ENCODE data around the gene CNNM4. TPM values are rescaled to one million over a fixed set of nuclear protein-coding genes. Genes with fewer than 3 reads are reported as not detected.
A peak's percentile ranks its signal among the peaks of the same experiment; 100 is the strongest.

CNNM4 gene
- total RNA-seq, result 14.1 TPM

DNA sequence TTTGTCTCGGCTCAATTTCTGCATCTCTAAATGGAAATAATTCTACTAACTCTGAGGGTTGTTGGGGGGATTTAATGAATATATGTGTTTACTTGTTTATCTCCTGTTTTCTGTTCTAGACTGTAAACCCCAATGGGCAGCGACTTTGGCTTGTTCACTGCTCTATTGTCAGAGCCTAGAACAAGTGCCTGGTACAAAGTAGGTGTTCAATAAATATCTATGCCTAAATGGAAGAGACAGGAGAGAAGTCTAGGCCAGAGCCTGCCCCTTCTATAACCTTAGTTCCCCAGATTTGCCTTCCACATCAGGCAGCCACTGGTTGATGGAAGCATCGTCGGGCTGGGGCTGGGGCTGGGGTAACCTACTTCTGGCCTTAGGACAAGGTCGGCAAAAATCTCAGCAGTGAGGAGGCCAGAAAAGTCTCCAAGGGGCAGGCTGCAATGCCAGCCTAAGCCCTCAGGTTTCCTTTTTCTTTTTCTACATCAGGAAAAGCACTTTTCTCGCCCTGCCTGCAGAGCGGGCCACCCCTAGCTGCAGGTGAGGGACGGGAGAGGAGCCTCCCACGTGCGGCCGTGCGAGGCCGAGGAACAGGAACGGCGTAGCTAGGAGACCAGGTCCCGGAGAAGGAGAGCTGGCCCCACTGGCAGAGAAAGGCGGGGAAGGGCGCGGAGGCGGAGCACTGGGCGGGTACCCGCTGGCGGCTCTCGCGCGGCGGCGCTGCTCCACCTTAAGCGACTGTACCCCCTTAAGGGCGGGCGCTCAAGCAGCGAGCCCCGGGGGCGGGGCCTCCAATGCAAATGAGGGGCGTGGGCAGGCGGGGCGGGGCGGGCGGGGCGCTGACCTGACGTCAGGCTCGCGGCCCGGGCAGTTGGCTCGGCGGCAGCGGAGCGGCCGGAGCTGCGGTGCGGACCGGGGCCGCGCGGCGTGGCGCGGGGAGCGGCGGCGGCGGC, at the start of gene CNNM4:
CNNM4 (plus strand) TSS at position 867 of the 950 bp plus-strand sequence. CDS start 98 bp downstream, outside the sequence.
- DNase-seq (ENCODE audit: low spot score), result peak; percentile 96

GRCh38 chr2:96710985-96711384, 49.7 kb upstream of the CNNM4 start:
- DNase-seq (ENCODE audit: low spot score), result no peak

GRCh38 chr2:96715658-96716057, 45.0 kb upstream of the CNNM4 start:
- DNase-seq (ENCODE audit: low spot score), result no peak

- DNase-seq (ENCODE audit: low spot score), result no peak
Measured at GRCh38 chr2:96716388-96716787, 44.3 kb upstream of the CNNM4 start.

DNA sequence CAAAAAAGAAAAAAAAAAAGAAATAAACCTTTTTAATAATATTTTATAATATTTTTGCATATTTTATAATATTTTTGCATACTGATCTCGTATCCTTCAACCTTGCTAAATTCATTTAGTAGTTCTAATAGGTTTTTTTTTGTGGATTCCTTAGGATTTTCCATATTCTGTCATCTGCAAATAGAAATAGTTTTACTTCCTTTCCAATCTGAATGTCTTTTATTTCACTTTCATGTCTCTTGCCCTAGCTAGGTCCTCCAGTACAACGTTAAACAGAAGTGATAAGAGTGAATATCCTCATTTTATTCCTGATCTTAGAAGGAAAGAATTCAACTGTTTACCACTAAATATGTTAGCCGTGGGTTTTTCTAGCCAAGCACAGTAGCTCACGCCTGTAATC, 34.6 kb upstream of the CNNM4 start:
- no peak for DNase-seq (ENCODE audit: low spot score)

DNA sequence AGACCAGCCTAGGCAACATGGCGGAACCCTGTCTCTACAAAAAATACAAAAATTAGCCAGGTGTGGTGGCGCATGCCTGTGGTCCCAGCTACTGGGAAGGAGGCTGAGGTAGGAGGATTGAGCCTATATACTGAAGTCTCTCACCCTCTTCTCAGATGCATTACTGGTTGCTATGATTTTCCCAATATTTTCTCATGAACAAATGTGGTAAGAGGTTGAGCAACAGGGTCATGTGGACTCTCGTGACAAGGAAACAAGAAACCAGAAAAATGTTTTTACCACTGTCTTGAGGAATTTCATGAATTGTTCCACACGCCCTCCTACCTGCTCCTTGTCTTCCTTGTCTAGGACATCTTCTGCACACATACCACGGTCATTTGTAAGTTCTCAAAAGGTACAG, 33.3 kb upstream of the CNNM4 start:
- no peak for DNase-seq (ENCODE audit: low spot score)

DNA sequence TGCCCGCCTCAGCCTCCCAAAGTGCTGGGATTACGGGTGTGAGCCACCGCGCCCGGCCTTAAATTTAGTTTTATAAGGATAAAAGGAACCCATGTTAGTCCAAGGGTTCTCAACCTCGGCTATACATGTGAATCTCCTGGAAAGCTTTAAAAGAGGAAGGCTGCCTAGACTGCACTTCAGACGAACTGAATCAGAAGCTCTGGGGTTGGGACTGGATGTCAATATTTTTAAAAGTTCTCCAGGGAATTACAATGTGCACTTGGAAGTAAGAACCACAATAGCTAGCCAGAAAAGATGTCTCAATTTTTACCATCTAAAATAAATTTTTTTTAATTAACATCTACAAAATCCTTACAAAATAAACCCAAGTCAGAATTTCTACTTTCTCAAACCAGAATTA, 31.0 kb upstream of the CNNM4 start:
- no peak for DNase-seq (ENCODE audit: low spot score)

- no peak for DNase-seq (ENCODE audit: low spot score)
Measured at GRCh38 chr2:96730212-96730611, 30.5 kb upstream of the CNNM4 start.

- DNase-seq (ENCODE audit: low spot score), result no peak
Measured at GRCh38 chr2:96733931-96734330, 26.8 kb upstream of the CNNM4 start.

- DNase-seq (ENCODE audit: low spot score), result no peak
Measured at GRCh38 chr2:96734880-96735583, 25.7 kb upstream of the CNNM4 start.

GRCh38 chr2:96737251-96737650, 23.5 kb upstream of the CNNM4 start:
- DNase-seq (ENCODE audit: low spot score), result no peak

DNA sequence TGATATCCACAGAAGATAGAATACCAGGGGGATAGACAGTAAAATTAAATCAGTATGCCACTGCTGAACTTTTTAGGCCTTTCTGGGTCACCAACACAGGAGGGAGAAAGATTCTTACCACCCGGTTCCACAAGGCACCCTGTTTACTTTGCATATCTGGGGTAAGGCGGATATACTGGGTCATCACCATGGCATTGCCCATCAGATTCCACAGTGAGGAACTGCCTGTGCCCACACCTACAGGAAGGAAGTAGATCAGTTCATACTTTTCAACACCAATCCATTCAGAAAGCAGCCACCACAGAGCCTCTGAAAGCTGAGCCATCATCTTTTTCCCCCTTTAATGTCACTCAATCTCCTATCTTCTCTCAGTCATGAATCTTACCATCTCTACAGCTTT, 22.9 kb upstream of the CNNM4 start:
- DNase-seq (ENCODE audit: low spot score), result no peak

- DNase-seq (ENCODE audit: low spot score), result no peak
Measured at GRCh38 chr2:96739076-96739632, 21.5 kb upstream of the CNNM4 start.

DNA sequence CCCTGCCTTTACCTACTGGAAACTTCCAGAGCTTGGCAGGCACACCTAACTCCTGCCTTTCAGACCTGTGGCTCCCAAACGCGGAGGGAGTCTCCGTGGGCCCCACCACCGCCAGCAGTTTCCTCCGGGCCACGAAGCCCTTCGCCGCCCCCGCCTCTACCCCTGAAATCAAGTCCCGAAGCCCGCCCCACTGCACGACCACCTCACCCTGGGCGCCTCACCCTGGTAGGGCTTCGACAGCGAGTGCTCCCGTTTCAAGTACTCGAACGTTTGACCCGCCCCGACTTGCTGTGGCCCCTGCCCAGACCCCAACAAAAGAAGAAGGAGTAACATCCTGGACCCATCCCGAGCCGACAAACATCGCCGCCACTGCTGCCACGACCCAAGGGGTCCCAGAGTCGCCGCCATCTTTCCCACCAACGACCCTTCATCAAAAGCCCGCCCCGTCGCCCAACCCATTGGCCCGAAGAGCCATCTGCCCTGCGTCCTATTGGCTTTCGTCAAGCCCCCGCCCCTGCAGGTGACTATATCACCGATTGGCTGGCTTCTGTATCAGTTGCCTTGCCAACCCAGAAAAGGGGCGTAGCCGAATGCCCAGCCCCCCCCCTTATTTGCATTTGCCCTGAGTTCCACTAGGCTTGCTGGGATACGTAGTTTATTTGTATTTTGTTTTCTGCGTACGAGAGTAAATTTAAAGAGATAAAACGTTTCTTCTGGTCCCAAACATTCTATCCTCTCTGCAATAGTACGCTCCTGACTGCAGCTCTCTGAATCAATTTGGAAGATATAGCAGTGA, 20.9 kb upstream of the CNNM4 start, which contains the start of gene LMAN2L:
LMAN2L (minus strand) TSS at position 432 of the 796 bp plus-strand sequence; CDS start at position 408, 24 bp downstream.
- DNase-seq (ENCODE audit: low spot score), result peak; percentile 98

DNA sequence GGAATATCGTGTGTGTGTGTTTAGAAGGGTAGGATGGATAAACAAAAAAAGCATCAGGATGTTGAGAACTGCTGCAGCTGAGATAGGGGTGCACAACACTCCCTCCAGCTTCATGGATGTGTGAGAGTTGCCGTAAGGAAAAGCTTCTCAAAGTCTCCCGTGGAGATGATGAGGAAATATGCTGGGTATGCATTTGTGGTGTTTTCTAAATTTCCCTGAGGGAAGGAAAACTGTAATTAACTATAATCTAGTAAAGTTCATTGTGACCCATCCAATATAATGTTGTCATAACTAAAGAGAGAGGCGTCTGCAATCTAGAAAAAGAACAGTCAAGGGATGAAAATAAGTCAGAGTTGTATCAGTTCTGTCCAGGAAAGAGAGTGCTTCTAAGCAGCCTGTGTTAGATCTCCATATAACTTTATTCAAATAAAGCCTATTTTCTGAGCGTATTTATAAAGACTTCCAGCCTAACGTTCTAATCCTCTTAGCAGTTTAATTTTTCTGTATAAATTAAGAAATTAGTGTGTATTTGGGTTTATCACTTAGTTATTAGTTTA, 13.6 kb upstream of the CNNM4 start:
- no peak for DNase-seq (ENCODE audit: low spot score)

DNA sequence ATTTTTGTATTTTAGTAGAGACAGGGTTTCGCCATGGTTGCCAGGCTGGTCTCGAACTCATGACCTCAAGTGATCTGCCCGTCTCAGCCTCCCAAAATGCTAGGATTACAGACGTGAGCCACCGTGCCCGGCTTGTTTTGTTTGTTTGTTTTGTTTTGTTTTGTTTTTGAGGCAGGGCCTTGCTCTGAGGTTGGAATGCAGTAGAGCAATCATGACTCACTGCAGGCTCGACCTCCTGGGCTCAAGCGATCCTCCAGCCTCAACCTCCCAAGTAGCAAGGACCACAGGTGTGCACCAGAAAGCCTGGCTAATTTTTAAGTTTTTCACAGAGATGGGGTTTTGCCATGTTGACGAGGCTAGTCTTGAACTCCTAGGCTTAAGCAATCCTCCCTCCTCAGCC, 8.9 kb upstream of the CNNM4 start:
- no peak for DNase-seq (ENCODE audit: low spot score)

DNA sequence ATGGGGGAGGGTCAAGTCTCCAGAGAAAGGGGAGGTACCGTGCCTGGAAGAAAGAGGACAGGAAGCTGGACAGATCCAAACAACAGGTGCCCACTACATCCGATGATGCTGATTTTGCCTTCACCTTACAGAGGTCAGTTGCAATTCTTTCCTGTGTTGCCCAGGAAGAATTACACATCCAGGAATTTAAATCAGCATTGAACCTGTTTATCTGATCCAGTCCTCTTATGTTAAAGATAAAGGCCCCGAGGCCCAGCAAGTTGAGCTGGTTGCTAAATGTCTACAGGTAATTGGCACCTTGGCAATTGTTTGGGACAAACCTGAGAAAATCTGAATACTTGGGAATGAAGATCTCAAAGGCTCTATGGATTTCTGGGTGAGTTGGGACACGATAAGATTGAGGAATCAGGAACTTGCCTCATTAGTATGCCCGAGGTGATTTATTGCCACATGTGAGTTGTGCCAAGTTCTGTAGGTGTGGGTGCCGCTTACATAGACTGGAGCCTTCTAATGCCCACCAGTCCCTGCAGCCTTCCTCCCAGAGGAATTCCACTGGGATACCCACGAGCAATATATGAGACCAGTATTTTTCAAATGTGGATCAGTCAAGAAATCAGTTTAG, 6.9 kb upstream of the CNNM4 start:
- no peak for DNase-seq (ENCODE audit: low spot score)

GRCh38 chr2:96754317-96754716, 6.4 kb upstream of the CNNM4 start:
- no peak for DNase-seq (ENCODE audit: low spot score)

GRCh38 chr2:96756788-96757476, 3.8 kb upstream of the CNNM4 start:
- no peak for DNase-seq (ENCODE audit: low spot score)

GRCh38 chr2:96757477-96757860, 3.2 kb upstream of the CNNM4 start:
- no peak for DNase-seq (ENCODE audit: low spot score)
